Transverse colon (tissue), 4 donors: ENCODE data around the gene HTR3A. TPM values are rescaled to one million over a fixed set of nuclear protein-coding genes. Genes with fewer than 3 reads are reported as not detected.

Source experiments
- DNase-seq: peaks from one replicate; pipeline ENCODE4 v3.0.0-alpha.2; 2019
- H3K27ac ChIP-seq, 4 donors: fragments of 200-600 bp; sonication (generic); 2 replicates each; pipeline ENCODE4 v1.5.1; 2016 to 2018; ENCODE audit warnings: inconsistent platforms in 4 of 4
- H3K27me3 ChIP-seq: fragments of 200-600 bp; sonication (generic); 2 replicates; pipeline ENCODE4 v1.5.1; 2017; ENCODE audit warnings: inconsistent platforms
- H3K36me3 ChIP-seq, 4 donors: fragments of 200-600 bp; sonication (generic); 2 replicates each; pipeline ENCODE4 v1.5.1; 2017 to 2019; ENCODE audit warnings: inconsistent platforms in 4 of 4
- H3K4me1 ChIP-seq, 4 donors: fragments of 200-600 bp; sonication (generic); 2 replicates each; pipeline ENCODE4 v1.5.1; 2017 to 2020; ENCODE audit warnings: inconsistent platforms in 4 of 4
- H3K4me3 ChIP-seq, 4 donors: fragments of 200-600 bp; sonication (generic); 1 replicate in 1 of 4; 2 replicates in 3 of 4; pipeline versions ENCODE4 v1.5.1 to v1.6.1; 2017 to 2019; ENCODE audit warnings: inconsistent platforms in 4 of 4
- H3K9me3 ChIP-seq, 2 donors: fragments of 200-600 bp; sonication (generic); 2 replicates each; pipeline ENCODE4 v1.5.1; 2017 to 2019; ENCODE audit warnings: inconsistent platforms in 2 of 2
- EP300 ChIP-seq: sonication (generic); formaldehyde crosslinking; IDR thresholded peaks from one replicate; pipeline ENCODE4 v1.6.1; 2017; ENCODE audit warnings: antibody characterized with exemption, low read depth
- POLR2A ChIP-seq: fragments of 450-650 bp; IDR thresholded peaks from one replicate; pipeline ENCODE4 v1.6.1; 2016; ENCODE audit warnings: antibody characterized with exemption, mild to moderate bottlenecking, moderate library complexity
- POLR2AphosphoS5 ChIP-seq, 3 donors: sonication (generic); formaldehyde crosslinking; IDR thresholded peaks; one replicate each; pipeline ENCODE4 v1.6.1; 2016; ENCODE audit warnings: antibody characterized with exemption in 3 of 3
- WGBS, 2 donors: methylation state at CpG; one replicate each; pipeline ENCODE4 v1.1.5; 2018; ENCODE audit warnings: low coverage in 1 of 2; 5-methylcytosine and 5-hydroxymethylcytosine counted together
- in situ Hi-C, 4 donors: fragments of 200-750 bp; cut with MboI; loops; one replicate each; pipeline versions ENCODE4 v1.15.0 to v1.15.1; 2017; ENCODE audit warnings: low sequenced_read_pairs in 3 of 4, low pct_ligation_motif_present in 1 of 4, low pct_unique_long_range_greater_than_20kb in 1 of 4
- intact Hi-C: fragments of 100-400 bp; cut with DNase I; formaldehyde crosslinking; loops from one replicate; pipeline ENCODE4 v1.15.1; 2023; ENCODE audit warnings: low total_unique reads
- total RNA-seq, 4 donors: library from RNA; depleted of rRNA; stranded (reverse); fragments of >200 nt; gene quantifications; one replicate each; pipeline ENCODE4 v1.1.0, GENCODE V29; 2016
- TF ChIP-seq, protein P1 (sequence below), 5 experiments: fragments of 200-600 bp in 3 of 5; fragments of 450-650 bp in 2 of 5; sonication (generic) in 3 of 5; IDR thresholded peaks; 1 replicate in 2 of 5; 2 replicates in 3 of 5; pipeline ENCODE4 v1.5.1; 2016 to 2017; ENCODE audit warnings: antibody characterized with exemption in 5 of 5, inconsistent platforms in 3 of 5, mild to moderate bottlenecking in 2 of 5, moderate library complexity in 1 of 5

Gene HTR3A
- total RNA-seq, 4 donors from 2014 or later = 0.41 to 0.95 TPM; not detected in 2

DNA sequence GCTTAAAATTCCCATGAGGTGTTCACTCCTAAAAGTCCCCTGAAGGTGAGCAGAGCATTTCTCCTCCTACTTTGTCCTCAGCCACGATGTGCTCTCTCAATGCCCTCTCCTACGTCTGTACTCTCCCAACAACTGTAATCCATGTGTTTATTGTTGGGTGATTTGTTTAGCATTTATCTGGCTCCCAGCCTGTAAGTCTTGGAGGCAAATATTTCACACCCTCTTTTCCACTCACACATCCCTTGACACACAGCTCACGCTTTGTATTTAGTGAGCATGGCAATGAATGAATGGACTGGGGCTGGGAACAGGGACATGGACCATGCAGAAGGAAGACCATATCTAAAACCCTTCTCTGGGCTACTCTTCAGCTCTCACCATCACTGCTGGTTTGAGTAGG, 22.6 kb downstream of the HTR3A start:
- no peak for TF ChIP-seq POLR2AphosphoS5 (IDR thresholded peaks at IDR 0.05)
- TF ChIP-seq POLR2A = no peak
- no peak for TF ChIP-seq EP300
- TF ChIP-seq, protein P1, sequence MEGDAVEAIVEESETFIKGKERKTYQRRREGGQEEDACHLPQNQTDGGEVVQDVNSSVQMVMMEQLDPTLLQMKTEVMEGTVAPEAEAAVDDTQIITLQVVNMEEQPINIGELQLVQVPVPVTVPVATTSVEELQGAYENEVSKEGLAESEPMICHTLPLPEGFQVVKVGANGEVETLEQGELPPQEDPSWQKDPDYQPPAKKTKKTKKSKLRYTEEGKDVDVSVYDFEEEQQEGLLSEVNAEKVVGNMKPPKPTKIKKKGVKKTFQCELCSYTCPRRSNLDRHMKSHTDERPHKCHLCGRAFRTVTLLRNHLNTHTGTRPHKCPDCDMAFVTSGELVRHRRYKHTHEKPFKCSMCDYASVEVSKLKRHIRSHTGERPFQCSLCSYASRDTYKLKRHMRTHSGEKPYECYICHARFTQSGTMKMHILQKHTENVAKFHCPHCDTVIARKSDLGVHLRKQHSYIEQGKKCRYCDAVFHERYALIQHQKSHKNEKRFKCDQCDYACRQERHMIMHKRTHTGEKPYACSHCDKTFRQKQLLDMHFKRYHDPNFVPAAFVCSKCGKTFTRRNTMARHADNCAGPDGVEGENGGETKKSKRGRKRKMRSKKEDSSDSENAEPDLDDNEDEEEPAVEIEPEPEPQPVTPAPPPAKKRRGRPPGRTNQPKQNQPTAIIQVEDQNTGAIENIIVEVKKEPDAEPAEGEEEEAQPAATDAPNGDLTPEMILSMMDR (IDR thresholded peaks at IDR 0.05) = no peak
- in situ Hi-C loops (no loop called here), intact Hi-C loops (no loop called here)
- H3K4me3 ChIP-seq = no peak overlapping the region
- WGBS, 2 donors = 29 to 41% methylated on average over 3 of the region's 3 CpGs
- DNase-seq = no peak
- H3K27me3 ChIP-seq = peaks cover 38% of the 10 kb centered on the region
- no peaks in the 10 kb centered on the region for H3K36me3 ChIP-seq
- H3K27ac ChIP-seq = no peak overlapping the region
- no peaks in the 10 kb centered on the region for H3K4me1 ChIP-seq
- H3K9me3 ChIP-seq = no peaks in the 10 kb centered on the region

DNA sequence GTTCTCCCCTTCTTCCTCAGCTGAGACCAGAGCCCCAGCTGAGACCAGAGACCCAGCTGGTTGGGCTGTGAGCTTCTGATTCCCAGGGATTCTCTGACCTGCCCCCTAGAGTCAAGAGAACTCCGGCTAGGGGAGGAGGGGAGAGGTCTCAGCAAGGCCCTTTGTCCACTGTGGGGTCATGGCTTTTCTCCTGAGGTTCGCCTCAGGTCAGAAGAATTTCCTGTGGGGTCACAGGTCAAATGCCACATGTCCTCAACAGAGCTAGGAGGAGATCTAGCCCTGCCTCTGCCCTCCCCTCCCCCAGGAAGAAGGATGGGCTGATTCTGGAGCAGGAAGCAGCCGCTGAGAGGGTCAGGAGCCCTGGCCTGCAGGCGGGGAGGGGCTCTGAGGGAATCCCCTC, 23.7 kb downstream of the HTR3A start:
- H3K27me3 ChIP-seq = peaks cover 29% of the 10 kb centered on the region
- no peak overlapping the region for H3K27ac ChIP-seq
- intact Hi-C loops = no loop called here
- no peaks in the 10 kb centered on the region for H3K36me3 ChIP-seq
- H3K9me3 ChIP-seq = no peaks in the 10 kb centered on the region
- no peak overlapping the region for H3K4me3 ChIP-seq
- in situ Hi-C loops = no loop called here
- TF ChIP-seq POLR2A (no peak), EP300 (no peak), POLR2AphosphoS5 (IDR thresholded peaks at IDR 0.05) (no peak)
- TF ChIP-seq, protein P1 (IDR thresholded peaks at IDR 0.05) = no peak
- H3K4me1 ChIP-seq = no peaks in the 10 kb centered on the region
- no peak for DNase-seq
- WGBS, 2 donors = 79% methylated on average over 4 of the region's 4 CpGs; no CpG with 5 or more reads in 1 of the 2 donors

DNA sequence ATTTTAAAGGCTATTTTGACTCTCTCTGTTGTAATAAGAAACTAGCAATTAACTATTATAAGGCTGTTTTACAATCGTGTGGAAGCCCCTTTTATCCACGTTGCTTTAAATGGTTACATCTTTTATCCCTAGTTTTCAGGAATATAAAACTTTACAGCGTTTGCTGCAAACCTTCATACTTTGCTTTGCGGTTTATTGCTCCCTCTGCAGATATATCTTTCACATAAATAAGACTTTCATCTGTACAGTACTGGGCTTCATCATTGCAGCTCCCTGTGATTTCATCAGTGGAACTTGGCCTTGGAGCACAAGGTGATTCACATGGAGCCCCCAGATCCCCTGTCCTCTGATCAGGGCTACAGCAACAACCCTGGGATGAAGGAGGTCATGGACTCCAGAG, 25.6 kb downstream of the HTR3A start:
- H3K4me1 ChIP-seq = no peaks in the 10 kb centered on the region
- peaks cover 18% of the 10 kb centered on the region for H3K27me3 ChIP-seq
- H3K36me3 ChIP-seq = no peaks in the 10 kb centered on the region
- DNase-seq = no peak
- in situ Hi-C loops = no loop called here
- TF ChIP-seq, protein P1 (IDR thresholded peaks at IDR 0.05) = no peak
- TF ChIP-seq POLR2A (no peak), EP300 (no peak), POLR2AphosphoS5 (IDR thresholded peaks at IDR 0.05) (no peak)
- H3K9me3 ChIP-seq = no peaks in the 10 kb centered on the region
- intact Hi-C loops = no loop called here
- no peak overlapping the region for H3K4me3 ChIP-seq
- 33 to 35% methylated on average over 4 of the region's 4 CpGs for WGBS, 2 donors
- H3K27ac ChIP-seq = no peak overlapping the region

DNA sequence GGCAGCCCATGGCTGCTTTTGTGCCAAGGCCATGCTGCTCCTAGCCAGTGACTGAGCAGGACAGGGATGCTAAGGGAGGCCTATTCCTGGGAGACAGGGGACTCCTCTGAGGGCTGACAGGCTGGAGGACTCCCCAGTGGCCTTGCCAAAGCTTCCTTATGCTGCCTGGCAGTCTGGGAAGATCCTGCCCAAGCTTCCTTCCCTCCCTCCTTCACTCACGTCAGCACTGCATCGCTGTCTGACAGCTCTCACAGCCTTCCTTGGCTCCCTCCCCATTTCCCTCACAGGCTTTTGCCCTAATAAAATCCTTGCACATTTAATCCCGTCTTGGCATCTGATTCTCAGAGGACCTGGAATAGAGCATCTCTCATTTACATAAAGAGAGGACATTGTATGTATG, 26.5 kb downstream of the HTR3A start:
- no peaks in the 10 kb centered on the region for H3K36me3 ChIP-seq
- intact Hi-C loops (no loop called here), in situ Hi-C loops (no loop called here)
- H3K4me1 ChIP-seq = no peaks in the 10 kb centered on the region
- H3K9me3 ChIP-seq = no peaks in the 10 kb centered on the region
- no peak overlapping the region for H3K4me3 ChIP-seq
- peak; percentile 51 for TF ChIP-seq EP300
- no peak for TF ChIP-seq POLR2AphosphoS5 (IDR thresholded peaks at IDR 0.05)
- peak; percentile 9 for DNase-seq
- 0 to 58% methylated on average over 1 to 3 of the region's 3 CpGs for WGBS, 2 donors
- no peak overlapping the region for H3K27ac ChIP-seq
- peaks cover 14% of the 10 kb centered on the region for H3K27me3 ChIP-seq

DNA sequence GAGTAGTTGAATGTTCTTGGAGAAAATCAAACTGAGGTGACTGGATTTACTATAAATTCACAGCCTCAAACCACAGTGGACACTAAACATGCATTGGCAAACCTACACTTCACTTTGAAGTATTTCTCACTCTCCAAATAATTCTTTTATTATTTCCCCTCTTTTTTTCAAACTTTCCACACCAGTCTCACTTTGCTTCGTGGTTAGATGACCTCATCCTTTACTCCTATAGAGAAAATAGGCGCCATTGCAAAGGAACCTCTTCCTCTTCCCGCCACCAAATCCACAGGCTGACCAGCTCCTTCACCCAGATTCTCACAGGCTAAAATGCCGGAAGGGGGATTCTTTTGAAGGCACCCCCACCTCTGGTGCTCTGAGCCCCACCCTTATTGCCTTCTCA, 33.4 kb downstream of the HTR3A start:
- 59 to 64% methylated on average over 3 to 4 of the region's 4 CpGs for WGBS, 2 donors
- no peaks in the 10 kb centered on the region for H3K9me3 ChIP-seq
- H3K27ac ChIP-seq = no peak overlapping the region
- H3K36me3 ChIP-seq = no peaks in the 10 kb centered on the region
- in situ Hi-C loops = no loop called here
- TF ChIP-seq POLR2A (no peak), POLR2AphosphoS5 (IDR thresholded peaks at IDR 0.05) (no peak), EP300 (no peak)
- TF ChIP-seq, protein P1 (IDR thresholded peaks at IDR 0.05) = no peak
- DNase-seq = no peak
- H3K4me1 ChIP-seq = no peaks in the 10 kb centered on the region
- intact Hi-C loops = no loop called here
- no peak overlapping the region for H3K4me3 ChIP-seq
- H3K27me3 ChIP-seq = no peaks in the 10 kb centered on the region
